T-helper 22 cell (primary cell): ENCODE data around the gene SH2D1A.
"Not testable (repeated sequence)": the region's sequence is repeated elsewhere in the genome, so short reads cannot be mapped to it uniquely, and the experiment has no call there.

Source experiments
- DNase-seq: peaks from one replicate; pipeline ENCODE4 v3.0.0-alpha.2; 2020; ENCODE audit warnings: low read depth

The SH2D1A gene

GRCh38 chrX:124346117-124346876 lies at the start of gene SH2D1A:
Gene SH2D1A (plus strand): TSS chrX:124346563. CDS start chrX:124346643, 80 bp downstream.
- no peak for DNase-seq

DNA sequence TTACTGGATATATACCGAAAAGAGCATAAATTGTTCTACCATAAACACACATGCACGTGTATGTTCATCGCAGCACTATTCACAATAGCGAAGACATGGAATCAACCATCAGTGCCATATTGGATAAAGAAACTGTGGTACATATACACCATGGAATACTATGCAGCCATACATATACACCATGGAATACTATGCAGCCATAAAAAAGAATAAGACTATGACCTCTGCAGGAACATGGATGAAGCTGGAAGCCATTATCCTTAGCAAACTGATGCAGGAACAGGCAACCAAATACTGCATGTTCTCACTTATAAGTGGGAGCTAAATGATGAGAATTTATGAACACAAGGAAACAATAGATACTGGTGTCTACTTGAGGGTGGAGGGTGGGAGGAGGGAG lies 47.0 kb upstream of the SH2D1A start:
- not testable (repeated sequence) for DNase-seq

DNA sequence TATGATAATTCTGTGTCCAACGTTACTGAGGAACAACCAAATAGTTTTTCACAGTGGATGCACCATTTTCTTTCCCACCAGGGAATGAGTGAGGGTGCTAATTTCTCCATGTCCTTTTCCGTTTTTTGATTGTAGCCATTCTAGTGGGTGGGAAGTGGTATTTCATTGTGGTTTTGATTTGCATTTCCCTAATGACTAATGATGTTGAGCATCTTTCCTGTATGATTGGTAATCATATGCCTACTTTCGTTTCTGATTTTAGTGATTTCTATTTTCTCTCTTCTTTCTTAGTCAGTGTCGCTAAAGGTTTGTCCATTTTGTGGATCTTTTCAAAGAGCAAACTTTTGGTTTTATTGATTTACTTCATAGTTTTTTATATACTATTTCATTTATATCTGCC lies 46.0 kb upstream of the SH2D1A start:
- no peak for DNase-seq

DNA sequence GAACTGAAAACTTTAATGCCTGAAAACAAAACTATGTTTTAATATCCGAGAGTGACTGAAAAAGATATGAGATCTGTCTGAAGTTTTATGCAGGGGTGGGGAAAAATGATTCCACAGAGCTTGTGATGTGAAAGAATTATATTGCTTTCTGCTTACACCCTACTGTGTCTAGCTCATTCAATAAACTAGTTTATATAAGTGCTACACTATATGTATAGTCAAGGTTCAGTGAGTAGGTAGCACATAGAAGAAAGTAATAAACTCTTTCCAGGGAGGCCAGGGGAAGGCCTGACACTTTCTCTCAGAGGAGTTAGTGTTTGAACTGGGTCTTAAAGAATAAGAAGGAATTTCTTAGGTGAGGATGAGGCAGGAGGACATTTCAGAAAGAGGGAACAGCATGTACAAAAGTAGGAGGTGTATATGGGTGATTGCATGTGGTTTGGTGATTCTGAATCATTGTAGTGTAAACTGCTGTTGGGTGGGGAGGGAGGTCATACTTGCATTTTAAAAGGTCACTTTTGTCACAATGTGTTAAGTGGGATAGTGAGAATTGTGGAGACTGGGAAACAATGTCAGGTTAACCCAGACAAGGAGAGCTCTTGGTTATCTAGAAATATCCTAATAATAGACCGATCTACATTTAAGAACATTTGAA lies 39.0 kb upstream of the SH2D1A start:
- no peak for DNase-seq

DNA sequence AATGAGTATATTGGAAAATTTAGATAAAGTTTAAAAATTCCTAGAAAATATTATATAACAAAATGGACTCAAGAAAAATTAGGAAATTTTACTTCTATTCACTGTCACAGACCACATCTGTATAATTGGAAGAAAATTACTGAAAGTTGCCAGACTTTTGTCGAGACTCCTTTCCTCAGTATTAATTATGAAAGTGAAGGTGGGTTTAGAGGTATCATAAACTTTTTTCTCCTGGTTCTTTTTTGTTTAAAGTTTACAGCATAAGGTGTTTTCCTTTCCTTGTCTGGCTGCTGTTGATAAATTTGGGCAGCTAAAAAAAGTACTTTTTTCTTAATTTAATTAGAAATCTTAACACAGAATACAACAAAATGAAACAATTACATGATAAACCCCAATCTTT lies 20.6 kb upstream of the SH2D1A start:
- DNase-seq, result no peak

DNA sequence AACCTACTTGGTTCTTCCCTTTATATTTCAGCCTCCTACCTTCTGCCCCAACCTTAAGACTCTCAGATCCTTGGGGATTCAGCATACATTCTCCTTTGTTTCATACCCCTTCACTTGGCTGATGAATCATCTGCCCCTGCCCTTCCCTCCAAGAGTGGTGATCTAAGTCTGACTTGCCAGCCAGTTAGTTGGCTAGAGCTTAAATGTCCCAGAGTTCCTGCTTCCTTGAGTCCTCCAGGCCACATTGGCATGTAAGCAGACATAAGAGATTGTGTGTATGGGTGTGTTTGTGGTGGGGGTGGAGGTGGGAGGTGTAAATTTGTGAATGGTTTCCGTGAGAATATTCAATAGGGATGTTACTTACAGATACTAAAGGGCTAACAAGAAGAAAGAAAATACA lies 17.6 kb upstream of the SH2D1A start:
- no peak for DNase-seq

- DNase-seq, result no peak
Measured at GRCh38 chrX:124332481-124333424, 13.6 kb upstream of the SH2D1A start, which contains the start of gene TEX13D. Gene TEX13D (plus strand): TSS chrX:124332660. CDS start chrX:124332918, 258 bp downstream.

DNA sequence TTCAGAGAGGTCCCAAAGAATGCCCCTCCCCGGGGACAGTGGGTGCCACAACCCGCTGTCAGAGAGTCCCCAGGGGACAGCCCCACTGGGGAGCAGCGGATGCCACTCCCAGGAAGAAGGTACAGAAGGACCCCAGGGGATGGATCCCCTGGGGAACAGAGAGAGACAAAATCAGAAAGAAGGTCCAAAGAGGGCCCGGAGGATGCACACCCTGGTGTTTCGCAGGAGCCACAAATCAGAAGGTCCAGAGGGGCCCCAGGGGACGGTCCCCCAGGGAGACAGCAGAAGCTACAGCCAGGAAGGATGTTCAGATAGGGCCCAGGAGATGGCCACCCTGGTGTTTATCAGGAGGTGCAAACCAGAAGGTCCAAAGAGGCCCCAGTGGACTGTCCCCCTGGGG lies 12.5 kb upstream of the SH2D1A start:
- DNase-seq, result no peak

- not testable (repeated sequence) for DNase-seq
Measured at GRCh38 chrX:124334555-124334954, 11.8 kb upstream of the SH2D1A start.

GRCh38 chrX:124335598-124335997 lies 10.8 kb upstream of the SH2D1A start:
- DNase-seq, result no peak

DNA sequence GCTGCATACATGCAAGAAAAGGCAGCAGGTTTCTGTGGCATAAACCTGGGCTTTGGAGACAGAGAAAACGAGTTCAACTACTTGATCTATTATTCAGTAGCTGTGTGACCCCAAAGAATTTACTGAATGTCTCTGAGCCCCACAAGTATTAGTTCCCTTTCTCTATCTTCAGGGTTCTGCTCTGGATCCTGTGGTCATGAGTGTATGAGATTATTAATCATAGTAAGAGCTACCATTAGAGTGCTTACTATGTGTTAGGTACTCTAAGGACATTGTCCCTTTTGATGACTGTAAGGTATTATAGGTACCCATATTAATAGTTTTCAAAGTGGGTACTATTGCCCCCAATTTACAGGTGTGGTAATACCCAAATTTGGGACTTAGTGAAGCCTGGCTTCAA lies 8.4 kb upstream of the SH2D1A start:
- no peak for DNase-seq

GRCh38 chrX:124338733-124339514 lies 7.4 kb upstream of the SH2D1A start:
- DNase-seq, result no peak

DNA sequence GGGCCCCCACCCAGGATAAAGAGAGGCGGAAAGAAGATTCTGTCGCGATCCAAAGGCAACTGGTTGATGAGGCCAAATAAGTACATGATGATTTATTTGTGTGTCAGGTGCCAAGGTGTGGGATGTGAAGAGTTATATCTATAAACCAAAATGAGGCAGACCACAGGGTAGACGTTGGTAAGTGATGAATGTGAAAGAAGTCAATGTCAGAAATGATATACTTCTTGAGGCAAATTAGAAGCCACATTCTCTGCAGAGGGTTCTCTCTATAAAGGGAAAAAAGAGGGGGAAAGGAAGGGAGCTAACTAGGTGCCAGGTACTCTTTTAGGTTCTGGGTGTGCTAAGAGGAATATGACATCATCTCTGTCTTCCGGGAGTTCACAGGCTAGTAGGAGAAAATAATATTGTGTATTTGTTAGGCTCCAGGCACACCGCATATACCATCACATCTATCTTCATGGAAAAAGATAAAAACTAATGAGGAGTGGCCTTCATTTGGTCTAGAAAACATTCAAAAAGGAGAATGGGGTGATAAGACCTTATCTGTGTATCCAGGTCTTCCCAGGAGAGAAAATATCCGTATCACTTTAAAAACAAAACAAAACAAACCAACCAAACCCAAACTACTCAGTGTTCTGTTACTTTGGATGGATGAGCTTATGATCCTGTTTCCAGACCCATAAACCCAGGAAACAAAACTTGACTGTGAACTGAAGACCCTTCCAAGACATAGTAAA lies 4.8 kb upstream of the SH2D1A start:
- no peak for DNase-seq

GRCh38 chrX:124342174-124342867 lies 4.0 kb upstream of the SH2D1A start:
- no peak for DNase-seq

DNA sequence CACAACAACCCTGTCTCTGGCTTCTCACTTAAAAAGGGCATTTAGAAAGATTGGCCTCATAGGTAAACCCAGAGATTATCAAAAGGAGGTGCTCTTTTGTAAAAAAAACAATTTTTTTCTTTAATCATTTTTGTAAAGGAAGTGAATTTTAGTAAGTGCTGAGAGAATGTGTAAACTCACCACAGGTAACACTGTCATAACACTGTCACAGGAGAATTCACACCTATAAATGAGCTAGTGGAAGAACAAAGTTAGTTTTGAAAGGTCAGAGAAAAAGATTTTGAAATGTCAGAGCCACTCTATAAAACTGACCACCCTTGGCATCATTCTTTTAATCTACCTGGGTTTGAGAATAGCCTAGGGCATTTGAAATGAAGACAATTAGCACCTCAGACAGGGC lies 3.3 kb upstream of the SH2D1A start:
- DNase-seq, result no peak

- no peak for DNase-seq
Measured at GRCh38 chrX:124344246-124344645, 2.1 kb upstream of the SH2D1A start.

DNA sequence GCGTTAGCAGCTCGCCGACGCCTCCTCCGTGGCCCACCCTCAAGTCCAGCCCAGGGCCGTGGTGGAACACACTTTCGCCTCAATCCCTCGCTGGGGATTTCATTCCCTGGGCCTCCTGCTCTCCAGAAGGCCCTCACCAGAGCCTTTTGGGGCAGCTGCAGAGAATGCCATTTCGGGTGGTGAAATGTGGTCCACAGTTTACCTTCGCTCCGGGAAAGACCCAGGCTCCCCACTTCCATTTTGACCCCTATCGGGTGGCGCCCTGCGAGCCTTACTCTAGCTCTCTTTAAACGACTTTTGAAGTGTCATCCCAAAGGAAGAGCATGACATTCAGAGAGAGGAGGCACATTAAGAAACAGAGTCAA lies 496 bp downstream of the SH2D1A start:
- DNase-seq, result no peak

DNA sequence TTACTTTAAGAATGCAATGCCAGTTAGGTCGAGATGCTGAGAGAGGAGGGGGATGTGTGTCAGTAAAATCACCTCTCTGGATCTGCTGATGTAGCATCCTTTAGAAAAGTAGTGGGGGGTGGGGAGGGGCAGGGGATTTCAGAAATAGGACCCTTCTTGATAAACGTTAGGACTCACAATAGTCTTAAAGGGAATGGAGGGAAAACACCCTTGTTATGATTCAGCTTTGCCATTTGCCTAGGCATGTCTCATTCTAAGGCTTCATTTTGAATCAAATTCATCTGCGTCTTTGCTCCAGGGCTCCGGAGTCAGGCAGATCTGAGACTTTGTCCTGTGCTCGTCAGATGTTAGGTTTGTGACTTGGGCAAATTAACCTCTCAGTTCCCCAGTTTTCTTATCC lies 879 bp downstream of the SH2D1A start:
- no peak for DNase-seq

DNA sequence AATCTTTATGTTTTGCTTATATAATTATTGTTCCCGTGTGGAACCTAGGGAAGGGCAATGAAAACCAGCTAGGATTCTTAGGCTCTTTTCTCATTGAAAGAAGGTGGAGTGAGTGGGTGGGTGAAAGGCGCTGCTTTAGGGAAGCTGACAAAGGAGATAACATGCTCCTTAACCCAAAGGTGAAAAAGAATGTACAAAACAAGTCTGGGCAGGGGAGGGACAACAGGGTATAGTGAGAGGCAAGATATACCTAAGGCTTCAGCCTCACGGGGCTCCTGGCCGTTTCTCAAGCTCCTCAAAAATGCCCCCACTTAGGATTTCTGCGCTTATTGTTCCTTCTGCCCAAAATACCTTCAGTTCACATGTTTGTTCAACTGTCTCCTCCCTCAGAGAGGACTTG lies 1.8 kb downstream of the SH2D1A start:
- no peak for DNase-seq

GRCh38 chrX:124348885-124349453 lies 2.6 kb downstream of the SH2D1A start:
- no peak for DNase-seq
